CD14-positive monocyte (primary cell): Measurements from ENCODE around the gene LNPEP. TPM values are rescaled to one million over a fixed set of nuclear protein-coding genes. Genes with fewer than 3 reads are reported as not detected.
A peak's percentile ranks its signal among the peaks of the same experiment; 100 is the strongest.

Experiments used
- DNase-seq, 3 donors: peaks; one replicate each; pipeline ENCODE4 v3.0.0-alpha.2; 2011 to 2022
- H2AFZ ChIP-seq: 2 replicates; pipeline ENCODE4 v1.6.0; 2012; ENCODE audit warnings: mild to moderate bottlenecking, low read depth, low read length, inconsistent platforms; ENCODE audit not compliant: insufficient read depth, poor library complexity, severe bottlenecking
- H3K27ac ChIP-seq, 2 donors: 1 replicate in 1 of 2; 2 replicates in 1 of 2; pipeline ENCODE4 v1.5.1; 2012 to 2013; ENCODE audit warnings: low read length in 2 of 2, control low read depth in 1 of 2, inconsistent platforms in 1 of 2, low read depth in 1 of 2, mild to moderate bottlenecking in 1 of 2
- H3K27me3 ChIP-seq, 2 donors: one replicate each; pipeline versions ENCODE4 v1.6.0 to v1.6.1; 2011 to 2013; ENCODE audit warnings: low read length in 2 of 2; ENCODE audit not compliant: control insufficient read depth in 2 of 2, insufficient read depth in 2 of 2
- H3K36me3 ChIP-seq, 2 donors: replicated peaks in 1 of 2; 1 replicate in 1 of 2; 2 replicates in 1 of 2; pipeline versions ENCODE4 v1.5.1 to v1.6.1; 2012 to 2013; ENCODE audit warnings: low read length in 2 of 2, control low read depth in 1 of 2, inconsistent platforms in 1 of 2, mild to moderate bottlenecking in 1 of 2; ENCODE audit not compliant: insufficient read depth in 2 of 2, control insufficient read depth in 1 of 2
- H3K4me1 ChIP-seq, 2 donors: 1 replicate in 1 of 2; 2 replicates in 1 of 2; pipeline versions ENCODE4 v1.5.1 to v1.6.1; 2012 to 2013; ENCODE audit warnings: low read length in 2 of 2, control low read depth in 1 of 2, inconsistent platforms in 1 of 2, mild to moderate bottlenecking in 1 of 2, moderate library complexity in 1 of 2; ENCODE audit not compliant: insufficient read depth in 2 of 2, control insufficient read depth in 1 of 2
- H3K4me2 ChIP-seq: replicated peaks from 2 replicates; pipeline ENCODE3; 2012; ENCODE audit warnings: low read length, moderate library complexity, mild to moderate bottlenecking; ENCODE audit not compliant: poor library complexity, severe bottlenecking; ENCODE audit errors: extremely low read depth
- H3K4me3 ChIP-seq, 3 experiments: fragments of 200-600 bp in 1 of 3; sonication (generic) in 1 of 3; replicated peaks in 1 of 3; 1 replicate in 2 of 3; 2 replicates in 1 of 3; pipeline ENCODE4 v1.5.1; 2011 to 2013; ENCODE audit warnings: low read length in 3 of 3, mild to moderate bottlenecking in 3 of 3, control low read depth in 2 of 3, low read depth in 2 of 3, inconsistent platforms in 1 of 3, moderate library complexity in 1 of 3
- H3K79me2 ChIP-seq: 2 replicates; pipeline ENCODE4 v1.6.0; 2012; ENCODE audit warnings: mild to moderate bottlenecking, control low read depth, inconsistent platforms, low read length, moderate library complexity; ENCODE audit not compliant: insufficient read depth
- H3K9ac ChIP-seq: 2 replicates; pipeline ENCODE4 v1.6.0; 2017; ENCODE audit warnings: low read length, mild to moderate bottlenecking; ENCODE audit not compliant: insufficient read depth, poor library complexity, severe bottlenecking
- H3K9me3 ChIP-seq, 2 donors: replicated peaks in 1 of 2; 1 replicate in 1 of 2; 2 replicates in 1 of 2; pipeline versions ENCODE4 v1.5.1 to v1.6.1; 2012 to 2013; ENCODE audit warnings: low read length in 2 of 2, control low read depth in 1 of 2; ENCODE audit not compliant: control insufficient read depth in 1 of 2, insufficient read depth in 1 of 2
- H4K20me1 ChIP-seq: 2 replicates; pipeline ENCODE4 v1.6.0; 2012; ENCODE audit warnings: mild to moderate bottlenecking, low read length, control low read depth, moderate library complexity; ENCODE audit not compliant: insufficient read depth
- H3K27ac Mint-ChIP-seq, 7 donors: one replicate each; pipeline ENCODE4 v1.8.0; 2020; ENCODE audit warnings: mild to moderate bottlenecking in 7 of 7, mixed read lengths in 7 of 7, moderate library complexity in 6 of 7, inconsistent platforms in 2 of 7
- H3K27me3 Mint-ChIP-seq, 3 donors: one replicate each; pipeline ENCODE4 v1.8.0; 2021 to 2022; ENCODE audit warnings: low read depth in 3 of 3, mild to moderate bottlenecking in 3 of 3, mixed read lengths in 3 of 3, moderate library complexity in 3 of 3, inconsistent platforms in 1 of 3
- H3K36me3 Mint-ChIP-seq, 2 donors: one replicate each; pipeline ENCODE4 v1.8.0; 2020; ENCODE audit warnings: mixed read lengths in 2 of 2, inconsistent platforms in 1 of 2, mild to moderate bottlenecking in 1 of 2
- H3K4me1 Mint-ChIP-seq: one replicate; pipeline ENCODE4 v1.8.0; 2020; ENCODE audit warnings: mild to moderate bottlenecking, mixed read lengths
- H3K4me3 Mint-ChIP-seq, 2 donors: one replicate each; pipeline ENCODE4 v1.8.0; 2020; ENCODE audit warnings: mild to moderate bottlenecking in 2 of 2, mixed read lengths in 2 of 2, moderate library complexity in 1 of 2
- H3K9me3 Mint-ChIP-seq, 7 donors: one replicate each; pipeline ENCODE4 v1.8.0; 2020 to 2022; ENCODE audit warnings: mixed read lengths in 7 of 7, mild to moderate bottlenecking in 6 of 7, moderate library complexity in 6 of 7, inconsistent platforms in 2 of 7
- CTCF ChIP-seq: fragments of 200-600 bp; IDR thresholded peaks from one replicate; pipeline ENCODE4 v1.8.0; 2022; ENCODE audit warnings: antibody characterized with exemption, mild to moderate bottlenecking
- WGBS: methylation state at CpG from one replicate; pipeline ENCODE4 v1.1.5; 2013; ENCODE audit warnings: missing lambda C conversion rate; ENCODE audit not compliant: insufficient coverage; 5-methylcytosine and 5-hydroxymethylcytosine counted together
- intact Hi-C, 2 donors: fragments of 100-400 bp; cut with micrococcal nuclease; formaldehyde crosslinking; loops; one replicate each; pipeline versions ENCODE4 v1.15.0 to v1.15.1; 2023
- polyA plus RNA-seq, 3 donors: library from polyadenylated mRNA; depleted of rRNA in 1 of 3; unstranded in 2 of 3; stranded (reverse) in 1 of 3; fragments of 300-500 nt in 2 of 3; fragments of >200 nt in 1 of 3; fragmentation: Illumina TruSeq in 2 of 3; gene quantifications; 1 replicate in 2 of 3; 2 replicates in 1 of 3; pipeline ENCODE4 v1.2.3, GENCODE V29; 2012 to 2021

LNPEP gene
- polyA plus RNA-seq, 3 donors = 9.2 to 22.5 (median 14.5) TPM

DNA sequence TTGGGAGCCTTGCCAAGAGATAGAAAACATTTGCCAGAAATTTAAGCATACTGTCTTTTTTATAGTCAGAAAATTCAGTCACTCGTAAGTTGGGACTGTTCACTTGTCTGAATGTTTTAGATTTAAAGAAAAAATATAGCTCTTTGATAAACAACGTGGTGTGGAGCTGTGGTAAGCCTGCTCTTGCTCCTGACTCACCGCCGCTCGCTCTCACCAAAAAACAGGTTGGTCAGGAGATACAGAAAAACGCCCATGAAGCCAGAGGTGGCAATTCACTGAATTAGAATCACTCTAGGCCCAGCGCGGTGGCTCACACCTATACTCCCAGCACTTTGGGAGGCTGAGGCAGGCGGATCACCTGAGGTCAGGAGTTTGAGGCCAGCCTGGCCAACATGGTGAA is 6.2 kb downstream of the LNPEP start:
- H3K27me3 Mint-ChIP-seq = no peaks in the 10 kb centered on the region
- Histone ChIP-seq H3K4me2 (no peak overlapping the region), H3K36me3 (peaks cover 2 to 9% of the 10 kb centered on the region in 2 donors), H3K79me2 (peaks cover 100% of the 10 kb centered on the region), H3K9ac (no peak overlapping the region), H4K20me1 (peaks cover 86% of the 10 kb centered on the region), H3K4me1 (peaks cover 8 to 17% of the 10 kb centered on the region in 2 donors), H3K27ac (no peak overlapping the region), H2AFZ (no peak overlapping the region), H3K27me3 (no peaks in the 10 kb centered on the region), H3K9me3 (no peaks in the 10 kb centered on the region), H3K4me3 (no peak overlapping the region)
- H3K4me3 Mint-ChIP-seq = no peak overlapping the region
- peaks cover 14 to 15% of the 10 kb centered on the region in 2 donors for H3K36me3 Mint-ChIP-seq
- 98% methylated on average over 7 of the region's 9 CpGs for WGBS
- peaks cover 40% of the 10 kb centered on the region for H3K4me1 Mint-ChIP-seq
- H3K27ac Mint-ChIP-seq = peak overlapping the region in 1 of 7 donors; percentile 47
- intact Hi-C loops = no loop called here
- no peaks in the 10 kb centered on the region for H3K9me3 Mint-ChIP-seq
- DNase-seq = no peak
- TF ChIP-seq CTCF = no peak

DNA sequence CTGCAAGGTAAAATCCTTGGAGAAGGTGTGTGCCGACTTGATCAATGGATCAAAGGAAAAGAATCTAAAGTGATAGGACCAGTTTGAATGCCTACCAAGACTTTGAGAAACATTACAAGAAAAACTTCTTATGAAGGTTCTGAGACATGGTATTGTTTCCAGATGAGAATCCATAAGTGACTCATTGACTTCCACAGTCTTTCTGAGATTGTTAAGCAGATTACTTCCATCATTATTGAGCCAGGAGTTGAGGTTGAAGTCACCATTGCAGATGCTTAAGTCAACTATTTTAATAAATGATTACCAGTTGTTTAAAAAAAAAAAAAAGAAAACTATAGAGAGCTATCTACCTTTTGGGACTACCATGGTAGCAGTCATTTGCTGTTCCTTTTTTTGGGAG is 7.0 kb downstream of the LNPEP start:
- no peak for DNase-seq
- peak overlapping the region in 1 of 7 donors; percentile 40 for H3K27ac Mint-ChIP-seq

More for the DNA sequence above, 7.0 kb downstream of the LNPEP start:
- Histone ChIP-seq H3K36me3 (peaks cover 2 to 9% of the 10 kb centered on the region in 2 donors), H3K9me3 (no peaks in the 10 kb centered on the region), H3K79me2 (peaks cover 100% of the 10 kb centered on the region), H3K9ac (no peak overlapping the region), H3K27ac (no peak overlapping the region), H3K4me1 (peaks cover 3 to 9% of the 10 kb centered on the region in 2 donors), H3K4me2 (no peak overlapping the region), H3K27me3 (no peaks in the 10 kb centered on the region), H4K20me1 (peaks cover 94% of the 10 kb centered on the region), H3K4me3 (no peak overlapping the region), H2AFZ (no peak overlapping the region)
- TF ChIP-seq CTCF = no peak
- H3K36me3 Mint-ChIP-seq = peaks cover 14 to 15% of the 10 kb centered on the region in 2 donors
- WGBS = no CpG with 5 or more reads among the region's 1 CpG
- no peaks in the 10 kb centered on the region for H3K27me3 Mint-ChIP-seq
- intact Hi-C loops = no loop called here
- H3K9me3 Mint-ChIP-seq = no peaks in the 10 kb centered on the region
- peaks cover 33% of the 10 kb centered on the region for H3K4me1 Mint-ChIP-seq
- H3K4me3 Mint-ChIP-seq = no peak overlapping the region
